CD4-positive, alpha-beta T cell (primary cell): ENCODE measurements around the gene CHST14. TPM values are rescaled to one million over a fixed set of nuclear protein-coding genes. Genes with fewer than 3 reads are reported as not detected.

Source experiments
- ATAC-seq: fragments of 200-7000 bp; cut with Tn5 transposase; one replicate; pipeline ENCODE4 v1.10.0; 2022; ENCODE audit warnings: mild to moderate bottlenecking; ENCODE audit not compliant: poor library complexity
- CTCF ChIA-PET: fragments of 350-600 bp; sonication (Branson Sonifier 250); formaldehyde crosslinking; loops from one replicate; lab custom pipeline; 2021; ENCODE audit warnings: antibody characterized with exemption, inconsistent platforms; lab: Charles Lee
- POLR2A ChIA-PET: fragments of 350-600 bp; sonication (Branson Sonifier 250); formaldehyde crosslinking; loops from one replicate; lab custom pipeline; 2021; ENCODE audit warnings: antibody characterized with exemption, inconsistent platforms; lab: Charles Lee
- DNase-seq, 14 experiments: peaks; one replicate each; pipeline ENCODE4 v3.0.0-alpha.2; 2013 to 2020; ENCODE audit warnings: mixed read lengths in 2 of 14
- H3K27ac ChIP-seq, 2 donors: one replicate each; pipeline versions ENCODE4 v1.5.1 to v1.7.0; 2013; ENCODE audit warnings: low read length in 2 of 2, low read depth in 1 of 2, mild to moderate bottlenecking in 1 of 2
- H3K27me3 ChIP-seq, 2 experiments: 1 replicate in 1 of 2; 2 replicates in 1 of 2; pipeline versions ENCODE4 v1.6.1 to v1.7.0; 2013; ENCODE audit warnings: low read length in 2 of 2, control low read depth in 1 of 2, mild to moderate bottlenecking in 1 of 2, moderate library complexity in 1 of 2; ENCODE audit not compliant: insufficient read depth in 2 of 2, control insufficient read depth in 1 of 2
- H3K36me3 ChIP-seq: one replicate; pipeline ENCODE4 v1.6.1; 2013; ENCODE audit warnings: low read length, control low read depth; ENCODE audit not compliant: insufficient read depth
- H3K4me1 ChIP-seq: one replicate; pipeline ENCODE4 v1.6.1; 2013; ENCODE audit warnings: low read length, control low read depth; ENCODE audit not compliant: insufficient read depth
- H3K4me3 ChIP-seq: one replicate; pipeline ENCODE4 v1.5.1; 2013; ENCODE audit warnings: mild to moderate bottlenecking, low read length, moderate library complexity
- H3K9me3 ChIP-seq, 2 experiments: 1 replicate in 1 of 2; 2 replicates in 1 of 2; pipeline versions ENCODE4 v1.6.1 to v1.7.0; 2013; ENCODE audit warnings: low read length in 2 of 2, mild to moderate bottlenecking in 2 of 2, control low read depth in 1 of 2, moderate library complexity in 1 of 2; ENCODE audit not compliant: control insufficient read depth in 1 of 2, insufficient read depth in 1 of 2
- H3K27ac Mint-ChIP-seq: one replicate; pipeline ENCODE4 v1.8.0; 2020; ENCODE audit warnings: mixed read lengths
- H3K27me3 Mint-ChIP-seq: one replicate; pipeline ENCODE4 v1.8.0; 2021; ENCODE audit warnings: mixed read lengths
- H3K36me3 Mint-ChIP-seq: one replicate; pipeline ENCODE4 v1.8.0; 2021; ENCODE audit warnings: low read depth, mixed read lengths
- H3K4me1 Mint-ChIP-seq: one replicate; pipeline ENCODE4 v1.8.0; 2021; ENCODE audit warnings: low read depth, mixed read lengths
- H3K4me3 Mint-ChIP-seq: one replicate; pipeline ENCODE4 v1.8.0; 2020; ENCODE audit warnings: mild to moderate bottlenecking, mixed read lengths
- H3K9me3 Mint-ChIP-seq: one replicate; pipeline ENCODE4 v1.8.0; 2020; ENCODE audit warnings: mixed read lengths
- CTCF ChIP-seq: fragments of 200-600 bp; IDR thresholded peaks from one replicate; pipeline ENCODE4 v1.8.0; 2022; ENCODE audit warnings: antibody characterized with exemption, mild to moderate bottlenecking
- intact Hi-C, 2 experiments: fragments of 100-400 bp; cut with DNase I in 1 of 2; cut with micrococcal nuclease in 1 of 2; formaldehyde crosslinking; loops; one replicate each; pipeline versions ENCODE4 v1.15.1 to v1.9.0; 2023 to 2025; cut with DNase I, micrococcal nuclease
- total RNA-seq, 174 experiments: library from RNA in 2 of 174; stranded (reverse) in 2 of 174; gene quantifications; one replicate each; pipeline ENCODE4 v1.2.3 and lab custom pipeline; 2021 to 2026

The CHST14 gene
- total RNA-seq, 2 experiments from 2014 or later, result 4.6 to 5.1 TPM

GRCh38 chr15:40463279-40463678 lies 7.5 kb upstream of the CHST14 start:
- DNase-seq (no peak), ATAC-seq (no peak)
- no peaks in the 10 kb centered on the region for H3K9me3 Mint-ChIP-seq
- H3K27ac Mint-ChIP-seq, result no peak overlapping the region
- H3K36me3 Mint-ChIP-seq, result peaks cover 48% of the 10 kb centered on the region
- peaks cover 87% of the 10 kb centered on the region for H3K36me3 ChIP-seq
- no peaks in the 10 kb centered on the region for H3K9me3 ChIP-seq
- intact Hi-C loops, result no loop called here
- H3K4me1 ChIP-seq, result peaks cover 17% of the 10 kb centered on the region
- H3K27me3 Mint-ChIP-seq, result no peaks in the 10 kb centered on the region
- no peak overlapping the region for H3K4me3 Mint-ChIP-seq
- TF ChIP-seq CTCF, result no peak
- CTCF ChIA-PET, result no interaction called here
- POLR2A ChIA-PET, result interaction anchor here (1.6 kb wide), 1 partner anchor 23 kb away, joined by 5 read pairs; the partner anchor contains the start of gene BAHD1
- no peak overlapping the region for H3K4me3 ChIP-seq
- H3K27ac ChIP-seq, result no peak overlapping the region
- H3K4me1 Mint-ChIP-seq, result peaks cover 15% of the 10 kb centered on the region
- H3K27me3 ChIP-seq, result no peaks in the 10 kb centered on the region

GRCh38 chr15:40463886-40464545 lies 6.8 kb upstream of the CHST14 start:
- Histone ChIP-seq H3K27ac (no peak overlapping the region), H3K36me3 (peaks cover 79% of the 10 kb centered on the region), H3K27me3 (no peaks in the 10 kb centered on the region), H3K4me1 (peaks cover 17% of the 10 kb centered on the region), H3K9me3 (no peaks in the 10 kb centered on the region), H3K4me3 (no peak overlapping the region)
- ATAC-seq (no peak), DNase-seq (peak in 1 of 14 experiments; percentile 11)
- no peak overlapping the region for H3K27ac Mint-ChIP-seq
- H3K36me3 Mint-ChIP-seq, result peaks cover 48% of the 10 kb centered on the region
- no peaks in the 10 kb centered on the region for H3K27me3 Mint-ChIP-seq
- TF ChIP-seq CTCF, result no peak
- H3K4me1 Mint-ChIP-seq, result peaks cover 15% of the 10 kb centered on the region
- intact Hi-C loops, result no loop called here
- no peak overlapping the region for H3K4me3 Mint-ChIP-seq
- no peaks in the 10 kb centered on the region for H3K9me3 Mint-ChIP-seq
- ChIA-PET POLR2A (interaction anchor here (1.6 kb wide), 1 partner anchor 24 kb away, joined by 5 read pairs; the partner anchor contains the start of gene BAHD1), CTCF (no interaction called here)

DNA sequence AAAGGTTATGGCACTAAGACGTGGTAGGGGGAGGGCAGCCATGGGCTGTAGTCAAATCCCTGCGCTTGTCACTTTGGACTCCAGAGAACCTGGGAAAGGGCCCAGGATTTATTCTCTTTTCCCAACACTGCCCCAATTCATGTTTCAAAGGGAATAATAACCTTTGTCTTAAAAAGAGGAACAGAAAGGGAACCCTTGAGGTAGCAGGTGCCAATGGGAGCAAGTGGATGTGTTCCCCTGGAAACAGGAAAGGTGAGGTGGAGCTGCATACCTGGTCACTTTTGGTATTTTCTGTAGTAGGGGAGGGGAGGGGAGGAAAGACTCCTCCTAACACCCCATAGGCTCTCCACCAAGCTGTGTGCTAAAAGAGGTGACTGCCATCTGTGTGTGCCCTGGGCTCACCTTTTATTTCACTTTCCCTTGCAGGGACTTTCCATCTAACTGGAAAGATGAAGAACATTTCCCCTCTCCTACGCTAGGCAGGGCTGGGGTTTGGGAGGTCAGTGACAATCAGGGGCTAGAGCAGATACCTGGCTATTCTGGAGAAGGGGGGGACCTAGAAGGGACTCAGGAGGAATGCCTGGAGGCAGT lies 6.1 kb upstream of the CHST14 start:
- Histone ChIP-seq H3K4me1 (peaks cover 17% of the 10 kb centered on the region), H3K36me3 (peaks cover 72% of the 10 kb centered on the region), H3K4me3 (no peak overlapping the region), H3K9me3 (no peaks in the 10 kb centered on the region), H3K27me3 (no peaks in the 10 kb centered on the region), H3K27ac (no peak overlapping the region)
- peak in 1 of 14 experiments; percentile 3 for DNase-seq
- ChIA-PET CTCF (no interaction called here), POLR2A (interaction anchor here (2.1 kb wide), 1 partner anchor 10 kb away, joined by 7 read pairs; no protein-coding TSS in a partner anchor)
- no peaks in the 10 kb centered on the region for H3K27me3 Mint-ChIP-seq
- no peak for TF ChIP-seq CTCF
- peaks cover 18% of the 10 kb centered on the region for H3K4me1 Mint-ChIP-seq
- peak overlapping the region; percentile 24 for H3K27ac Mint-ChIP-seq
- intact Hi-C loops, result no loop called here
- no peaks in the 10 kb centered on the region for H3K9me3 Mint-ChIP-seq
- no peak for ATAC-seq
- H3K36me3 Mint-ChIP-seq, result peaks cover 48% of the 10 kb centered on the region
- no peak overlapping the region for H3K4me3 Mint-ChIP-seq
